GM18909 (cell line): ENCODE data around the gene KLHL5.

Source experiments
- ATAC-seq: cut with Tn5 transposase; IDR thresholded peaks from one replicate; pipeline ENCODE4 v1.9.1; 2021; ENCODE audit warnings: mild to moderate bottlenecking; ENCODE audit not compliant: unreplicated experiment, poor library complexity

KLHL5 gene

DNA sequence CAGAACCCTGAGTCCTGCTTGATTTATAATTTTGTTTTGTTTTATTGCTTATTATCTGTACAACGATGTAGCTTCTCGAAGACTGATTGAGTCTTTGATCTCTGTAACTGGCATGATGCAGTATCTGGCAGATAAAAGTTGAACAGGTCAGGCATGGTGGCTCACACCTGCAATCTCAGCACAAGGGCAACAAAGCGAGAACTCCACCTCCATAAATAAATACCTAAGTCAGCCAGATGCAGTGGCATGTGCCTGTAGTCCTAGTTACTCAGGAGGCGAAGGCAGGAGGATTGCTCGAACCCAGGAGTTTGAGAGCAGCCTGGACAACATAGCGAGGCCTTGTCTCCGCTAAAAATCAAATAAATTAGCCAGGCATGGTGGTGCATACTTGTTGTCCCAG lies 104.6 kb downstream of the KLHL5 start:
- peak; percentile 37 for ATAC-seq

DNA sequence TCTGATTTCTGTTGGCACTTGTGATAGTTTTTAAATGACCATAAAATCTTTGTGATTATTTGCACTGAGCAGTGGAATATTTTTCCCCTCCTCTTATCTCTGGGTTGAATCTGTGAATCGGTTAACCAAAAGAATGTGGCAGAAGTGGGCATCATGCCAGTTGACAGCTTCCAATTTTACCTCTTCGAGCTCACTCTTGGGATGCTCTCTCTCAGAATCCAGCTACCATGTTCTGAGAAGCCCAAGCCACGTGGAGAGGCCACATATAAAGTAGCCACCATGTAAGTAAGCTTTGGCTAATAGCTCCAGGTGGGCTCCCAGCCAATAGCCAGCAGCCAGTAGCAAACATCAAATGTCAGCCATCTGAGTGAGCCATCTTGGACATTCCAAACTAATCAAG lies 107.4 kb downstream of the KLHL5 start:
- no peak for ATAC-seq

DNA sequence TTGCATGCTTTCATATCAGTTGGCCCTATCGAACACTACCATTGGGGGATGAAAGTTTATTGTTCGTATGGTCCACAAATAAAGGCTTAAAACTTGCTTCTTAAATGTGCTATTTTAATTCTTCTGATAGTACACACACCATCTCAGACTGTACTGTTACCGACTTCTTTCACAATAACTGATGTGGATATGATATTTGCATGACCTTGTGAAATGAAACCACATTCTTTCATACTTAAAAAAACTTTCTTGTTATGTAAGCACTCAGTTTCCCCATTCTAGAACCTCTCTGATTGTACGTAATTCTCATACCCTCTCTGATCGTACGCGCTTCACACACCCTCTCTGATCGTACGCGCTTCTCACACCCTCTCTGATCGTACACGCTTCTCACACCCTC lies 108.3 kb downstream of the KLHL5 start:
- ATAC-seq, result no peak
